Adrenal gland (tissue), 12 donors: Measurements from ENCODE around the gene PTPRN2. TPM values are rescaled to one million over a fixed set of nuclear protein-coding genes. Genes with fewer than 3 reads are reported as not detected.

Experiments used
- DNase-seq, 7 donors: peaks; one replicate each; pipeline ENCODE4 v3.0.0-alpha.2; 2019 to 2020
- H3K27ac ChIP-seq, 5 donors: fragments of 200-600 bp; sonication (generic) in 4 of 5; 1 replicate in 3 of 5; 2 replicates in 2 of 5; pipeline versions ENCODE4 v1.5.1 to v1.8.0; 2016 to 2020; ENCODE audit warnings: mild to moderate bottlenecking in 1 of 5
- H3K27me3 ChIP-seq: fragments of 200-600 bp; 2 replicates; pipeline ENCODE4 v1.8.0; 2021
- H3K36me3 ChIP-seq, 2 donors: fragments of 200-600 bp; replicated peaks in 1 of 2; 1 replicate in 1 of 2; 2 replicates in 1 of 2; pipeline versions ENCODE4 v1.5.1 to v1.8.0; 2018 to 2022
- H3K4me1 ChIP-seq, 2 donors: fragments of 200-600 bp; replicated peaks in 1 of 2; 1 replicate in 1 of 2; 2 replicates in 1 of 2; pipeline versions ENCODE4 v1.5.1 to v1.8.0; 2018 to 2021
- H3K4me3 ChIP-seq, 4 donors: fragments of 200-600 bp; sonication (generic) in 3 of 4; one replicate each; pipeline ENCODE4 v1.5.1; 2016 to 2018
- H3K9me3 ChIP-seq, 3 donors: fragments of 200-600 bp; sonication (generic) in 1 of 3; replicated peaks in 1 of 3; 1 replicate in 2 of 3; 2 replicates in 1 of 3; pipeline versions ENCODE4 v1.5.1 to v1.8.0; 2016 to 2021
- CTCF ChIP-seq, 6 experiments: fragments of 450-650 bp in 4 of 6; fragments of 200-600 bp in 2 of 6; sonication (generic) in 1 of 6; IDR thresholded peaks; 1 replicate in 5 of 6; 2 replicates in 1 of 6; pipeline versions ENCODE4 v1.5.1 to v1.8.0; 2016 to 2021; ENCODE audit warnings: antibody characterized with exemption in 6 of 6, mild to moderate bottlenecking in 2 of 6, moderate library complexity in 1 of 6
- POLR2A ChIP-seq, 2 donors: fragments of 450-650 bp; IDR thresholded peaks; one replicate each; pipeline ENCODE4 v1.6.1; 2017; ENCODE audit warnings: antibody characterized with exemption in 2 of 2, mild to moderate bottlenecking in 2 of 2, moderate library complexity in 1 of 2
- WGBS, 4 donors: extraction: QIAGEN DNeasy Blood & Tissue Kit in 2 of 4; methylation state at CpG; one replicate each; pipeline versions ENCODE4 v1.1.5 to v1.1.7; 2013 to 2017; 5-methylcytosine and 5-hydroxymethylcytosine counted together
- intact Hi-C, 2 donors: fragments of 100-400 bp; cut with DNase I; formaldehyde crosslinking; loops; one replicate each; pipeline versions ENCODE4 v1.14.1 to v1.15.0; 2022 to 2023
- polyA plus RNA-seq, 3 donors: library from polyadenylated mRNA; stranded (reverse); fragments of 200-250 nt in 2 of 3; fragments of 350-450 nt in 1 of 3; fragmentation: Illumina TruSeq in 1 of 3; extraction: RNeasy Lipid Tissue Mini Kit (QIAGEN cat#74804) in 1 of 3; gene quantifications; one replicate each; pipeline ENCODE4 v1.2.3, GENCODE V29; 2013 to 2014
- total RNA-seq, 9 donors: library from RNA; depleted of rRNA in 4 of 9; stranded (reverse); fragments of >200 nt in 4 of 9; fragments of 120-200 nt in 1 of 9; fragmentation: NEBNext Ultra II Directional in 1 of 9; extraction: Animal tissue kit (Norgen Biotek cat#: 25700) in 1 of 9; gene quantifications; one replicate each; pipeline versions ENCODE4 v1.1.0 to v1.2.4, GENCODE V29; 2013 to 2023
- donor health status: healthy with polysubstance abuse.
- donor health status: Bipolar disorder and iron deficiency.
- donor health status: DM: yes; HTN: yes; CAD: no.
- donor health status: DM: no; HTN: no; CAD: no.
- donor health status: DM: no; HTN: no; CAD: no.
- donor health status: DM: yes; HTN: yes; CAD: no.

Gene PTPRN2
- total and polyA plus RNA-seq, 12 donors, result 2.2 to 16.2 (median 3.4) TPM

- TF ChIP-seq CTCF (IDR thresholded peaks at IDR 0.05) (no peak), POLR2A (IDR thresholded peaks at IDR 0.05) (no peak)
- Histone ChIP-seq H3K4me3 (no peak overlapping the region), H3K27ac (no peak overlapping the region), H3K4me1 (no peaks in the 10 kb centered on the region), H3K27me3 (no peaks in the 10 kb centered on the region), H3K36me3 (no peaks in the 10 kb centered on the region), H3K9me3 (no peaks in the 10 kb centered on the region)
- WGBS, 4 donors, result 78 to 87% (median 81%) methylated on average over 20 to 34 of the region's 34 CpGs
- intact Hi-C loops, result no loop called here
- no peak for DNase-seq
Measured at GRCh38 chr7:157587805-157588560, 999.6 kb downstream of the PTPRN2 start.

DNA sequence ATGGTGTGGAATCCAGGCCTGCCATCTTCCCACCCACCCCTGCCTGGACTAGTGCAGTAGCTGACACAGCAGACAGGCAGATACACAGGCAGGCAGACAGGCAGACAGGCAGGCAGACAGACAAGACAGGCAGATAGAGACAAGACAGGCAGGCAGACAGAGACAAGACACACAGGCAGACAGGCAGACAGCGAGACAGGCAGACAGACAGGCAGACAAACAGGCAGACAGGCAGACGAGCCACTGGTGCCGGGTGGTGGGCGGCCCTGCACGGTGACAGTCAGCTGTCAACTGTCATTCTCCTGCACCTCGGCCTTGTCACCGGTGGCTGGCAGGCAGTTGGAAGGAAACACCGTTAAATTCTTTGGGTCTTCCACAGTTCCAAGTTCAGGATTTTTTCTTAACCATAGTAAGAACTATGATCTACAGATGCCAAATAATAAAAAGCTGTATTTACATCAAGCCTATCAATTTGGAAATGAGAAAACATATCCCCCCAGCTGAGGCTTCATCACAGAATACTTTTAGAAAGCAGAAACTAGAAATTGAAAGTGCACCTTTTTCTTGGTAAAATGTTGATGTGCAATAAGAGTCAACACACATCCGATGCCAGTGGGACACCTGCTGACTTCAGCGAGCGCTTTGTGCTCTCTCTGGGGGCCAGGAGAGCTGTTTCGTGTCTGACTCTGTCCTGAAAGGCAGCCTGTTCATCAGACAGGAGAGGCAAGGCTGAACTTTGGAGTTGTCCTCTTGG, 1000.4 kb downstream of the PTPRN2 start:
- H3K27me3 ChIP-seq, result no peaks in the 10 kb centered on the region
- TF ChIP-seq CTCF (IDR thresholded peaks at IDR 0.05) (no peak), POLR2A (IDR thresholded peaks at IDR 0.05) (no peak)
- no peak overlapping the region for H3K27ac ChIP-seq

DNA sequence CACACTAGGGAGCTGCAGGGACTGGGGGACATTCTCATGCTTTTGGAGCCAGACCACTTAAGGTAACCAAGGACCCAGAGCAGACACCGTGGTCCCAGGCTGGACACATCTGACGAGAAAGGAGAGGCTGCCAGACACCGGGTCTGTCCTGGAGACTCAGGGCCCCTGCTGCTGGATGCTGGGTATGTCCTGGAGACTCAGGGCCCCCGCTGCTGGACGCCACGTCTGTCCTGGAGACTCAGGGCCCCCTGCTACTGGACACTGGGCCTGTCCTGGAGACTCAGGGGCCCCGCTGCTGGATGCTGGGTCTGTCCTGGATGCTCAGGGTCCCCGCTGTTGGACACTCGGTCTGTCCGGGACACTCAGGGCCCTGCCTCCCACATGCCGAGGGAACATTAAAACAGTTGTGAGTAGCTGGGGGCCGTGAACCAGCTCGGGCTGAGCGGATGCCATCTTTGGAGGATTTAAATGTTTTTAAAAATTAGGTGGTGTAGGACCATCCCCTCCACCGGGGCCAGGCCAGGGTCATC, 1001.1 kb downstream of the PTPRN2 start:
- H3K9me3 ChIP-seq, result no peaks in the 10 kb centered on the region
- no peak overlapping the region for H3K27ac ChIP-seq
- TF ChIP-seq POLR2A (IDR thresholded peaks at IDR 0.05) (no peak), CTCF (IDR thresholded peaks at IDR 0.05) (no peak)
- no peak overlapping the region for H3K4me3 ChIP-seq
- no peaks in the 10 kb centered on the region for H3K27me3 ChIP-seq
- no peaks in the 10 kb centered on the region for H3K36me3 ChIP-seq
- 67 to 85% (median 81%) methylated on average over 5 to 15 of the region's 15 CpGs for WGBS, 4 donors
- no peak for DNase-seq
- H3K4me1 ChIP-seq, result no peaks in the 10 kb centered on the region
- intact Hi-C loops, result no loop called here

More for the DNA sequence above, 1000.4 kb downstream of the PTPRN2 start:
- no peaks in the 10 kb centered on the region for H3K4me1 ChIP-seq
- no peak overlapping the region for H3K4me3 ChIP-seq
- no peaks in the 10 kb centered on the region for H3K36me3 ChIP-seq
- intact Hi-C loops, result no loop called here
- no peak for DNase-seq
- 74 to 85% (median 81%) methylated on average over 12 of the region's 12 CpGs for WGBS, 4 donors
- no peaks in the 10 kb centered on the region for H3K9me3 ChIP-seq

- WGBS, 4 donors, result 43 to 59% (median 55%) methylated on average over 15 to 21 of the region's 21 CpGs
- TF ChIP-seq POLR2A (IDR thresholded peaks at IDR 0.05), result no peak
- TF ChIP-seq CTCF (IDR thresholded peaks at IDR 0.05), result no peak
- Histone ChIP-seq H3K27ac (peak overlapping the region in 1 of 5 donors; percentile 13), H3K9me3 (no peaks in the 10 kb centered on the region), H3K27me3 (no peaks in the 10 kb centered on the region), H3K4me1 (no peaks in the 10 kb centered on the region), H3K4me3 (no peak overlapping the region), H3K36me3 (no peaks in the 10 kb centered on the region)
- DNase-seq, result peak in 2 of 7 donors; percentile 16 to 21
- intact Hi-C loops, result no loop called here
Measured at GRCh38 chr7:157585113-157585861, 1002.3 kb downstream of the PTPRN2 start.
